ENCODE data around the gene GLI1.

The GLI1 gene

GRCh38 chr12:57473886-57474285, 14.3 kb downstream of the GLI1 start:
- no peak for DNase-seq (ENCODE audit: insufficient read length, low spot score)
- no peak for FAIRE-seq

GRCh38 chr12:57474430-57474829, 14.8 kb downstream of the GLI1 start:
- FAIRE-seq: no peak
- no peak for DNase-seq (ENCODE audit: insufficient read length, low spot score)

- FAIRE-seq (no peak), DNase-seq (ENCODE audit: insufficient read length, low spot score) (no peak)
Measured at GRCh38 chr12:57474862-57475261, 15.3 kb downstream of the GLI1 start.

GRCh38 chr12:57475271-57476161, 15.9 kb downstream of the GLI1 start:
- peak; percentile 14 for FAIRE-seq

GRCh38 chr12:57476162-57476992, 16.8 kb downstream of the GLI1 start:
- FAIRE-seq: peak; percentile 83
- DNase-seq (ENCODE audit: insufficient read length, low spot score): peak; percentile 75

More at GRCh38 chr12:57475271-57476161, 15.9 kb downstream of the GLI1 start:
- no peak for DNase-seq (ENCODE audit: insufficient read length, low spot score)

GRCh38 chr12:57476993-57477709, 17.6 kb downstream of the GLI1 start:
- no peak for DNase-seq (ENCODE audit: insufficient read length, low spot score)
- peak; percentile 80 for FAIRE-seq

- FAIRE-seq: peak; percentile 98
- DNase-seq (ENCODE audit: insufficient read length, low spot score): no peak
Measured at GRCh38 chr12:57477710-57478681, 18.4 kb downstream of the GLI1 start.

- FAIRE-seq (peak; percentile 39), DNase-seq (ENCODE audit: insufficient read length, low spot score) (no peak)
Measured at GRCh38 chr12:57479043-57479375, 19.4 kb downstream of the GLI1 start.

GRCh38 chr12:57479376-57480115, 20.0 kb downstream of the GLI1 start, which contains the start of gene ARHGAP9:
Gene ARHGAP9, minus strand, starts transcription at chr12:57479866. Its CDS starts 460 bp downstream, at chr12:57479406.
- DNase-seq (ENCODE audit: insufficient read length, low spot score): no peak
- FAIRE-seq: peak; percentile 92

- no peak for DNase-seq (ENCODE audit: insufficient read length, low spot score)
- FAIRE-seq: peak; percentile 18
Measured at GRCh38 chr12:57481671-57482070, 22.1 kb downstream of the GLI1 start.

- DNase-seq (ENCODE audit: insufficient read length, low spot score): no peak
- FAIRE-seq: no peak
Measured at GRCh38 chr12:57483466-57483865, 23.9 kb downstream of the GLI1 start.

- no peak for FAIRE-seq
- DNase-seq (ENCODE audit: insufficient read length, low spot score): no peak
Measured at GRCh38 chr12:57485695-57486094, 26.1 kb downstream of the GLI1 start.

- FAIRE-seq: no peak
- DNase-seq (ENCODE audit: insufficient read length, low spot score): no peak
Measured at GRCh38 chr12:57487055-57487596, 27.5 kb downstream of the GLI1 start.

- FAIRE-seq: peak; percentile 87
Measured at GRCh38 chr12:57487597-57488401, 28.2 kb downstream of the GLI1 start, which contains the start of gene MARS1. Gene MARS1, plus strand, starts transcription at chr12:57488068. Its CDS starts 23 bp downstream, at chr12:57488091.

GRCh38 chr12:57488402-57489156, 29.0 kb downstream of the GLI1 start:
- no peak for FAIRE-seq
- DNase-seq (ENCODE audit: insufficient read length, low spot score): no peak

More at GRCh38 chr12:57487597-57488401, 28.2 kb downstream of the GLI1 start, which contains the start of gene MARS1:
- DNase-seq (ENCODE audit: insufficient read length, low spot score): peak; percentile 90

GRCh38 chr12:57489157-57489641, 29.6 kb downstream of the GLI1 start:
- FAIRE-seq: no peak
- DNase-seq (ENCODE audit: insufficient read length, low spot score): no peak

GRCh38 chr12:57490126-57490525, 30.5 kb downstream of the GLI1 start:
- FAIRE-seq (no peak), DNase-seq (ENCODE audit: insufficient read length, low spot score) (no peak)
